ENCODE measurements around the gene R3HDM4. TPM values are rescaled to one million over a fixed set of nuclear protein-coding genes. Genes with fewer than 3 reads are reported as not detected.

The R3HDM4 gene
- total and polyA plus RNA-seq, 9 of the 15 experiments (the other 6 are each of a cell fraction or from before 2014, with no cell fraction given) = 3.2 to 154 (median 59.0) TPM

GRCh38 chr19:958967-959855 lies 46.2 kb upstream of the R3HDM4 start (continued):
- TF ChIP-seq ZNF280B (CRISPR knock-in tag; IDR thresholded peaks at IDR 0.05) (no peak), MYC (IDR thresholded peaks at IDR 0.05; ENCODE audit: low read depth, low read length) (0 out of 2 replicates have a peak, but pooled peaks have one; percentile 46), MYC (CRISPR knock-in tag; IDR thresholded peaks at IDR 0.05; ENCODE audit: borderline replicate concordance, low read depth) (no peak), GTF2E2 (tag; IDR thresholded peaks at IDR 0.05) (no peak), TEAD4 (IDR thresholded peaks at IDR 0.05; ENCODE audit: low read length) (peak; percentile 64), TEAD4 (CRISPR knock-in tag; IDR thresholded peaks at IDR 0.05; ENCODE audit: borderline replicate concordance) (no peak), CTBP1 (IDR thresholded peaks at IDR 0.05; ENCODE audit: borderline replicate concordance) (peak; percentile 89; the same call in 1 of the 2 replicates), E2F3 (CRISPR knock-in tag; IDR thresholded peaks at IDR 0.05) (0 out of 2 replicates have a peak, but pooled peaks have one; percentile 14), CCNT2 (IDR thresholded peaks at IDR 0.05; ENCODE audit: borderline replicate concordance, extremely low read depth, insufficient read length, low read depth, low read length) (peak; percentile 54), DMBX1 (CRISPR knock-in tag; IDR thresholded peaks at IDR 0.05; ENCODE audit: borderline replicate concordance) (0 out of 2 replicates have a peak, but pooled peaks have one; percentile 69), MGA (IDR thresholded peaks at IDR 0.05) (peak; percentile 43), ZNF586 (CRISPR knock-in tag; conservative IDR thresholded peaks at IDR 0.05) (no peak), COPS2 (conservative IDR thresholded peaks at IDR 0.05) (no peak), SIRT6 (IDR thresholded peaks at IDR 0.05; ENCODE audit: low read depth, low read length) (no peak)

Data from K562 (cell line).